Stimulated activated naive CD8-positive, alpha-beta T cell treated with anti-CD3 and anti-CD28 coated beads, Interleukin-15, Interleukin-2, amounts not matched to agents 100 ng/mL and 50 ng/mL, for 24 hours (primary cell): ENCODE results near the gene GLI1.
A peak's percentile ranks its signal among the peaks of the same experiment; 100 is the strongest.

Source experiments
- H3K27ac Mint-ChIP-seq: one replicate; pipeline ENCODE4 v1.8.0; 2021; ENCODE audit warnings: mild to moderate bottlenecking, mixed read lengths
- H3K27me3 Mint-ChIP-seq: one replicate; pipeline ENCODE4 v1.8.0; 2021; ENCODE audit warnings: mixed read lengths
- H3K36me3 Mint-ChIP-seq: one replicate; pipeline ENCODE4 v1.8.0; 2021; ENCODE audit warnings: low read depth, mixed read lengths
- H3K4me1 Mint-ChIP-seq: one replicate; pipeline ENCODE4 v1.8.0; 2021; ENCODE audit warnings: low read depth, mixed read lengths
- H3K4me3 Mint-ChIP-seq: one replicate; pipeline ENCODE4 v1.8.0; 2021; ENCODE audit warnings: mild to moderate bottlenecking, mixed read lengths
- H3K9me3 Mint-ChIP-seq: one replicate; pipeline ENCODE4 v1.8.0; 2021; ENCODE audit warnings: mixed read lengths

Gene GLI1

DNA sequence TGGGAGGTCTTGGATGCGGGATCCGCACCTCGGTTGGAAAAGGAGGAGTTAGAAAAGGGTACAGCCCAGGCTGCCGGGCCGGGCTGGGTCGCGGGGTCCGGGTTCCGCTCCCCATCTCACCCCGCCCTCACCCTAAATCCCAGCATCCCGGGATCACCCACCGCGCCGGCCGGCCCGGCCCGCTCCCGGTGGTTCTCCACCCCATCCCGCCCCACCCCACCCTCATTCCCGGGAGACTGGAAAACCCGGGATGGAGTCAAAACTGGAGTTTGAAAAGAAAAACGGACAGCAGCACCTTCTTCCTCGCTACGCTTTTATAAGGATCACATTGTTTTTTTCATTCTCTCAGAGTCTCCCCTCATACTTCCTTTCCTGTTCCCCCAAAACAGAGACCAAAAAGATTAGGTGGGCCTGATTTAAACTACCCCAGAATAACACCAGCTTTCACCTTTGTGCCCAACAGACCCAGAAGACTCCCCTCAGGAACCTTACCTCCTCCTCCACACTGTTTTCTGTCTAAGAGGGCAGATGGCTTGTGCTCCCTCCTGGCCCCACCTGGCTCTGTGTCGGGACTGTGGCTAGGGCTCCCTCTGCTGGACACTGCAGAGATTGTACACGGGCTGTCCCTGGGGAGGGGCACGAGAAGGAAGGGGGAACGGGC lies 2.8 kb downstream of the GLI1 start:
- H3K4me1 Mint-ChIP-seq = peaks cover 61% of the 10 kb centered on the region
- H3K9me3 Mint-ChIP-seq = no peaks in the 10 kb centered on the region
- H3K36me3 Mint-ChIP-seq = peaks cover 4% of the 10 kb centered on the region
- H3K4me3 Mint-ChIP-seq = peak overlapping the region; percentile 92
- no peaks in the 10 kb centered on the region for H3K27me3 Mint-ChIP-seq
- peak overlapping the region; percentile 90 for H3K27ac Mint-ChIP-seq

GRCh38 chr12:57462912-57463253 lies 3.3 kb downstream of the GLI1 start:
- Mint-ChIP-seq H3K36me3 (peaks cover 6% of the 10 kb centered on the region), H3K4me1 (peaks cover 56% of the 10 kb centered on the region), H3K27me3 (no peaks in the 10 kb centered on the region), H3K4me3 (peak overlapping the region; percentile 92), H3K9me3 (no peaks in the 10 kb centered on the region), H3K27ac (peak overlapping the region; percentile 90)

GRCh38 chr12:57464569-57464968 lies 5.0 kb downstream of the GLI1 start:
- no peak overlapping the region for H3K4me3 Mint-ChIP-seq
- H3K27ac Mint-ChIP-seq = no peak overlapping the region
- H3K36me3 Mint-ChIP-seq = peaks cover 18% of the 10 kb centered on the region
- peaks cover 41% of the 10 kb centered on the region for H3K4me1 Mint-ChIP-seq
- H3K9me3 Mint-ChIP-seq = no peaks in the 10 kb centered on the region
- H3K27me3 Mint-ChIP-seq = no peaks in the 10 kb centered on the region

GRCh38 chr12:57465030-57465746 lies 5.6 kb downstream of the GLI1 start:
- H3K36me3 Mint-ChIP-seq = peaks cover 18% of the 10 kb centered on the region
- no peaks in the 10 kb centered on the region for H3K27me3 Mint-ChIP-seq
- H3K27ac Mint-ChIP-seq = no peak overlapping the region
- no peaks in the 10 kb centered on the region for H3K9me3 Mint-ChIP-seq
- H3K4me3 Mint-ChIP-seq = no peak overlapping the region
- H3K4me1 Mint-ChIP-seq = peaks cover 39% of the 10 kb centered on the region

GRCh38 chr12:57465747-57466505 lies 6.3 kb downstream of the GLI1 start:
- H3K27me3 Mint-ChIP-seq = no peaks in the 10 kb centered on the region
- H3K27ac Mint-ChIP-seq = no peak overlapping the region
- no peak overlapping the region for H3K4me3 Mint-ChIP-seq
- no peaks in the 10 kb centered on the region for H3K9me3 Mint-ChIP-seq
- peaks cover 33% of the 10 kb centered on the region for H3K4me1 Mint-ChIP-seq
- H3K36me3 Mint-ChIP-seq = peaks cover 18% of the 10 kb centered on the region

- Mint-ChIP-seq H3K4me3 (no peak overlapping the region), H3K4me1 (peaks cover 23% of the 10 kb centered on the region), H3K27me3 (no peaks in the 10 kb centered on the region), H3K27ac (no peak overlapping the region), H3K9me3 (no peaks in the 10 kb centered on the region), H3K36me3 (peaks cover 24% of the 10 kb centered on the region)
Measured at GRCh38 chr12:57467212-57467874, 7.8 kb downstream of the GLI1 start.

GRCh38 chr12:57467915-57468314 lies 8.3 kb downstream of the GLI1 start:
- no peaks in the 10 kb centered on the region for H3K27me3 Mint-ChIP-seq
- H3K9me3 Mint-ChIP-seq = no peaks in the 10 kb centered on the region
- no peak overlapping the region for H3K27ac Mint-ChIP-seq
- H3K36me3 Mint-ChIP-seq = peaks cover 30% of the 10 kb centered on the region
- H3K4me1 Mint-ChIP-seq = peaks cover 23% of the 10 kb centered on the region
- H3K4me3 Mint-ChIP-seq = no peak overlapping the region

DNA sequence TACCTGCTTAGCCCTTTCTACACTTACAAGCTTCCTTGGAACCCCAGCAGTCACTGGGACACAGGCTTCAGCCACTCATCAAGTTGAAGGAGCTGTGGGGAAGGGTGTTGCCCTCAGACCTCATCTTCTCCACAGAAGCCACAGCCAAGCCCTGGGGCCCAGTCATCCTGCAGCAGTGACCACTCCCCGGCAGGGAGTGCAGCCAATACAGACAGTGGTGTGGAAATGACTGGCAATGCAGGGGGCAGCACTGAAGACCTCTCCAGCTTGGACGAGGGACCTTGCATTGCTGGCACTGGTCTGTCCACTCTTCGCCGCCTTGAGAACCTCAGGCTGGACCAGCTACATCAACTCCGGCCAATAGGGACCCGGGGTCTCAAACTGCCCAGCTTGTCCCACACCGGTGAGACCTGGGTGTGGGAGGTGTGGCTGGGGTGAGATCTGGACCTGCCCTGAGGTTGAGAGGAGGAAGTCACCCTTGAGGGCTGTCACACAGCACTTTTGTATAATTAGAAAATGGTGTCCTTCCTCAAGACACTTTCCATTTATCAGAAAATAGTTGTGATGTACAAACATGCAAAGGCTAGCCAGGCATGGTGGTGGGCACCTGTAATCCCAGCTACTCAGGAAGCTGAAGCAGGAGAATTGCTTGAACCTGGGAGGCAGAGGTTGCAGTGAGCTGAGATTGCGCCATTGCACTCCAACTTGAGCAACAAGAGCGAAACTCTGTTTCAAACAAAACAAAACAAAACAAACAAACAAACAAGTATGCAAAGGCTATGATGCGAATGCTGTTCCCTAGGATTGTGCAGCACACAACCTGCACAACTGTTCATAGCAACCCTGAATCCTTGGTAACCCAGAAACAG lies 9.9 kb downstream of the GLI1 start:
- Mint-ChIP-seq H3K27ac (no peak overlapping the region), H3K36me3 (peaks cover 44% of the 10 kb centered on the region), H3K27me3 (no peaks in the 10 kb centered on the region), H3K4me1 (peaks cover 24% of the 10 kb centered on the region), H3K9me3 (no peaks in the 10 kb centered on the region), H3K4me3 (no peak overlapping the region)

- Mint-ChIP-seq H3K9me3 (no peaks in the 10 kb centered on the region), H3K4me3 (no peak overlapping the region), H3K36me3 (peaks cover 50% of the 10 kb centered on the region), H3K27ac (no peak overlapping the region), H3K4me1 (peaks cover 24% of the 10 kb centered on the region), H3K27me3 (no peaks in the 10 kb centered on the region)
Measured at GRCh38 chr12:57470286-57470969, 10.8 kb downstream of the GLI1 start.

DNA sequence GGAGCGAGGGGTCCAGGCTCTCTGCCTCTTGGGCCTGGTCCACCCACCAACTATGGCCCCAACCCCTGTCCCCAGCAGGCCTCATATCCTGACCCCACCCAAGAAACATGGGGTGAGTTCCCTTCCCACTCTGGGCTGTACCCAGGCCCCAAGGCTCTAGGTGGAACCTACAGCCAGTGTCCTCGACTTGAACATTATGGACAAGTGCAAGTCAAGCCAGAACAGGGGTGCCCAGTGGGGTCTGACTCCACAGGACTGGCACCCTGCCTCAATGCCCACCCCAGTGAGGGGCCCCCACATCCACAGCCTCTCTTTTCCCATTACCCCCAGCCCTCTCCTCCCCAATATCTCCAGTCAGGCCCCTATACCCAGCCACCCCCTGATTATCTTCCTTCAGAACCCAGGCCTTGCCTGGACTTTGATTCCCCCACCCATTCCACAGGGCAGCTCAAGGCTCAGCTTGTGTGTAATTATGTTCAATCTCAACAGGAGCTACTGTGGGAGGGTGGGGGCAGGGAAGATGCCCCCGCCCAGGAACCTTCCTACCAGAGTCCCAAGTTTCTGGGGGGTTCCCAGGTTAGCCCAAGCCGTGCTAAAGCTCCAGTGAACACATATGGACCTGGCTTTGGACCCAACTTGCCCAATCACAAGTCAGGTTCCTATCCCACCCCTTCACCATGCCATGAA lies 11.5 kb downstream of the GLI1 start:
- H3K36me3 Mint-ChIP-seq = peaks cover 50% of the 10 kb centered on the region
- no peaks in the 10 kb centered on the region for H3K27me3 Mint-ChIP-seq
- H3K27ac Mint-ChIP-seq = no peak overlapping the region
- H3K9me3 Mint-ChIP-seq = no peaks in the 10 kb centered on the region
- no peak overlapping the region for H3K4me3 Mint-ChIP-seq
- H3K4me1 Mint-ChIP-seq = peaks cover 26% of the 10 kb centered on the region

GRCh38 chr12:57471661-57472060 lies 12.1 kb downstream of the GLI1 start:
- Mint-ChIP-seq H3K27ac (no peak overlapping the region), H3K4me1 (peaks cover 30% of the 10 kb centered on the region), H3K4me3 (no peak overlapping the region), H3K27me3 (no peaks in the 10 kb centered on the region), H3K36me3 (peaks cover 52% of the 10 kb centered on the region), H3K9me3 (no peaks in the 10 kb centered on the region)

- H3K36me3 Mint-ChIP-seq = peaks cover 53% of the 10 kb centered on the region
- no peaks in the 10 kb centered on the region for H3K9me3 Mint-ChIP-seq
- no peaks in the 10 kb centered on the region for H3K27me3 Mint-ChIP-seq
- H3K4me1 Mint-ChIP-seq = peaks cover 32% of the 10 kb centered on the region
- no peak overlapping the region for H3K4me3 Mint-ChIP-seq
- peak overlapping the region; percentile 21 for H3K27ac Mint-ChIP-seq
Measured at GRCh38 chr12:57472391-57472790, 12.8 kb downstream of the GLI1 start.

GRCh38 chr12:57473392-57473791 lies 13.8 kb downstream of the GLI1 start:
- Mint-ChIP-seq H3K4me3 (no peak overlapping the region), H3K4me1 (peaks cover 42% of the 10 kb centered on the region), H3K36me3 (peaks cover 49% of the 10 kb centered on the region), H3K27me3 (no peaks in the 10 kb centered on the region), H3K9me3 (no peaks in the 10 kb centered on the region), H3K27ac (no peak overlapping the region)
